HepG2 (cell line): ENCODE results near the gene TOMM7. TPM values are rescaled to one million over a fixed set of nuclear protein-coding genes. Genes with fewer than 3 reads are reported as not detected.
A peak's percentile ranks its signal among the peaks of the same experiment; 100 is the strongest.

Experiments
- ATF6 ChIP-seq: sonication (generic); formaldehyde crosslinking; conservative IDR thresholded peaks from 2 replicates; pipeline ENCODE4 v1.4.0; 2020; ENCODE audit warnings: missing genetic modification reagents
- ATF7-NPFF ChIP-seq: sonication (generic); formaldehyde crosslinking; IDR thresholded peaks from 2 replicates; pipeline ENCODE4 v1.8.1; 2023; ENCODE audit warnings: mild to moderate bottlenecking, low read depth, missing genetic modification reagents, moderate library complexity
- ELF1 ChIP-seq: sonication (generic); formaldehyde crosslinking; IDR thresholded peaks from 2 replicates; pipeline ENCODE4 v1.4.0; 2020; ENCODE audit warnings: missing genetic modification reagents
- IRF9 ChIP-seq: sonication (generic); formaldehyde crosslinking; IDR thresholded peaks from 2 replicates; pipeline ENCODE4 v1.8.0; 2022; ENCODE audit warnings: missing genetic modification reagents, mild to moderate bottlenecking, borderline replicate concordance
- KDM4B ChIP-seq: sonication (generic); formaldehyde crosslinking; IDR thresholded peaks from 2 replicates; pipeline ENCODE4 v1.4.0; 2020; ENCODE audit warnings: missing genetic modification reagents
- MAFK ChIP-seq, 2 experiments: IDR thresholded peaks in 1 of 2; conservative IDR thresholded peaks in 1 of 2; 2 replicates each; pipeline ENCODE4 v1.6.1; 2011; ENCODE audit warnings: improper control_type of control experiment in 2 of 2, low read length in 2 of 2
- PLRG1 ChIP-seq: fragments of 450-650 bp; conservative IDR thresholded peaks from 2 replicates; pipeline ENCODE4 v1.6.1; 2016
- SNRNP70 ChIP-seq: fragments of 200-400 bp; formaldehyde crosslinking; IDR thresholded peaks from 2 replicates; pipeline ENCODE4 v1.6.1; 2017; ENCODE audit warnings: mild to moderate bottlenecking, low read depth, low read length, moderate library complexity
- TOPORS ChIP-seq: sonication (generic); formaldehyde crosslinking; IDR thresholded peaks from 2 replicates; pipeline ENCODE4 v1.8.0; 2023; ENCODE audit warnings: mild to moderate bottlenecking, missing genetic modification reagents
- ZBTB44 ChIP-seq: sonication (generic); formaldehyde crosslinking; IDR thresholded peaks from 2 replicates; pipeline ENCODE4 v1.4.0; 2020; ENCODE audit warnings: missing genetic modification reagents
- ZBTB46 ChIP-seq: sonication (generic); formaldehyde crosslinking; IDR thresholded peaks from 2 replicates; pipeline ENCODE4 v1.4.0; 2020; ENCODE audit warnings: mild to moderate bottlenecking, missing genetic modification reagents, borderline replicate concordance
- ZFP36 ChIP-seq: fragments of 150-350 bp; IDR thresholded peaks from 2 replicates; pipeline ENCODE4 v1.6.1; 2018; ENCODE audit warnings: borderline replicate concordance, low read length, low read depth; ENCODE audit not compliant: partially characterized antibody
- ZNF329 ChIP-seq: sonication (generic); formaldehyde crosslinking; IDR thresholded peaks from 2 replicates; pipeline ENCODE4 v1.9.0; 2021; ENCODE audit warnings: low read depth, mild to moderate bottlenecking, missing genetic modification reagents
- ZNF350 ChIP-seq: sonication (generic); formaldehyde crosslinking; IDR thresholded peaks from 2 replicates; pipeline ENCODE4 v1.4.0; 2020; ENCODE audit warnings: mild to moderate bottlenecking, low read depth, missing genetic modification reagents, borderline replicate concordance
- ZNF691 ChIP-seq: sonication (generic); formaldehyde crosslinking; IDR thresholded peaks from 2 replicates; pipeline ENCODE4 v1.4.0; 2020; ENCODE audit warnings: missing genetic modification reagents, low read depth, mild to moderate bottlenecking, borderline replicate concordance
- ZNF770 ChIP-seq: sonication (generic); formaldehyde crosslinking; IDR thresholded peaks from 2 replicates; pipeline ENCODE4 v1.5.0; 2020; ENCODE audit warnings: mild to moderate bottlenecking, missing genetic modification reagents
- polyA plus RNA-seq, 8 experiments: library from polyadenylated mRNA; depleted of rRNA in 3 of 8; stranded (reverse) in 7 of 8; unstranded in 1 of 8; fragments of >200 nt; fragmentation: Illumina TruSeq in 4 of 8; extraction: Trizol in 4 of 8; gene quantifications; 2 replicates each; pipeline versions ENCODE4 v1.2.1 to v1.2.3, GENCODE V29; 2011 to 2016; ENCODE audit warnings: low read depth in 4 of 8, missing spikeins in 1 of 8, mixed read lengths in 1 of 8; ENCODE audit not compliant: insufficient read depth in 1 of 8
- total RNA-seq, 5 experiments: library from RNA; depleted of rRNA; stranded (reverse); fragments of >200 nt; fragmentation: Illumina TruSeq; extraction: Trizol; gene quantifications; 2 replicates each; pipeline ENCODE4 v1.2.3, GENCODE V29; 2016; ENCODE audit warnings: low read depth in 1 of 5

TOMM7 gene
- total and polyA plus RNA-seq, 2 of the 13 experiments (the other 11 are each of a cell fraction or from before 2014, with no cell fraction given), result 251 to 369 TPM

GRCh38 chr7:22814261-22815208, 8.1 kb downstream of the TOMM7 start (continued):
- TF ChIP-seq ZNF691 (no peak), ELF1 (CRISPR knock-in tag) (no peak), ZFP36 (no peak), ZBTB46 (CRISPR knock-in tag) (no peak), TOPORS (CRISPR knock-in tag) (no peak), ZNF770 (CRISPR knock-in tag) (peak; percentile 93), ATF7-NPFF (CRISPR knock-in tag) (no peak), ZBTB44 (no peak), IRF9 (CRISPR knock-in tag) (no peak), SNRNP70 (no peak), ATF6 (no peak), MAFK (conservative IDR thresholded peaks at IDR 0.05 in 1 of 2, IDR thresholded peaks at IDR 0.05 in 1 of 2; ENCODE audit: low read length in 2 of 2) (peak; percentile 79 to 89), ZNF329 (no peak), PLRG1 (no peak), ZNF350 (CRISPR knock-in tag) (no peak), KDM4B (no peak)
